Fibroblast of skin of left biceps (primary cell): ENCODE data around the gene POLK.
A peak's percentile ranks its signal among the peaks of the same experiment; 100 is the strongest.

Experiments
- DNase-seq, 2 experiments: peaks; one replicate each; pipeline ENCODE4 v3.0.0-alpha.2; 2013; ENCODE audit warnings: low read depth in 2 of 2

Gene POLK

DNA sequence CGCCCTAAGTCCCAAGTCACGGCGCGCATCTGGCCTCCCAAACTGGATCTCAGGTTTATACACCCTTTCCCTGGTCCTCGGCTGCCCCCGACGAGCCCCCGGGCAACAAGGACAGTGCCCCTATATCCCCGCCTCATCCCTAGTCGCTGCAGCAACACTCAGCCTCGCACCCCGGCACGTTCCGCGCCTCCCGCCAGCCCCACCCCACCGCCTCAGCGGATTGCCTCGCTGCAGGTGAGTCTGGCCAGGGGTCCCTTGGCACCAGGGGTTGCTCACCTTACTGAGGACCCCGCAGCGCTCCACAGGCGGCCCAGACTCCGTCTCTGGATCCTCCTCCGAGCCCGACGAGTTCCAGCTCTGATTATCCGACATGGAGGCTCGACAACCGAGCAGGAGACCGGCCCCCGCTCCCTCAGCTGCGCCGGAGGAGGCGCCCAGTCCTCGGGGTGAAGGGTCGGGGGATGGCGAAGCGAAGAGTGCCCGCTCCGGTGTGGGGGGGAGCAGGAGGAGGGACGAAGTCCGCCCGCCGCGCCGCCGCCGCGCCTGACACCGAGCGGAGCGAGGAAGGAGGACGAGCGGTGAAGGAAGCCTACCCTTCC is 756 bp upstream of the POLK start:
- no peak for DNase-seq

DNA sequence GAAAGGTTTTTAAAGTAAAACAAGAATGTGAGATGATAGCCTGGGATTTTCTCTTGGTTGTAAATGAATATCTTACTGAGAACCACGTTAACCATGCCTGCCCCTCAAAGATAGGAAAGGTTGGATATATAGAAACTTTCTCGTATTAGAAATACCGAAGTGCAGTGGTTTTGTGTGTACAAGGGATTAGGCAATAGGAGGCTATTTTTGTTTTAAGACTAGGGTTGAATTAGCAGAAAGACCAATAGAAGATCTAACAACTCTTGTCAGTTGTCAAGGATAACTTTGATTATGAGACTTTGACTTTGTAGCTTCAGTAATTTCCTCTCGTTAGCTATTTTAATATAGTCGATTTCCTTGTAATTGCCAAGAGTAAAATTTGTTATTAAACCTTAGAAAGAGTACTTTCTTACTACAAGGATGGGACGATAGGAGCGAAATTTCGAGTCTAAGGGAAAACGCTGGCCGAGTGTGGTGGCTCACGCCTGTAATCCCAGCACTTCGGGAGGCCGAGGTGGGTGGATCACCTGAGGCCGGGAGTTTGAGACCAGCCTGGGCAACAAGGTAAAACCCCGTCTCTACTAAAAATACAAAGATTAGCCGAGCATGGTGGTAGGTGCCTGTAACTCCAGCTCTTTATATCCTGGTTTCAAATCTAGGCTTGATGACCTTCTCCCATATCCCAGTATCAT is 838 bp downstream of the POLK start:
- DNase-seq: no peak

DNA sequence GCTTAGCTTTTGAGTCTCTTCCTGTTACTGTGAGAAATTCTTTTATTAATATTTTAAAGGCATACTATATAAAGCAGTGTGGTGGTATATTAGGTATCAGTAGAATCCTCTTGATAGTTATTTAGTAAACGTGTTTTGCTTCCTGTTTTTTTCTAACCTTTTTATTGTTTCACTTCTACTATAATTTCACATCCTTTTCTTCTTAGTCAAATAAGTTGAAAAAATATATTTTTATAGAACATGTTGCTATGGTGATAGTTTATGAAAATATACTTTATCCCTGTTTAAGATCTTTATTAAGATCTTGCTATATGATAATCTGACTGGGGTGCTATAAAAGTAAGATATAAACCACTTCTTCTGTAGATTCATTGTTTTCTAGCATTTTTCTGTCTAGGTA is 2.1 kb downstream of the POLK start:
- DNase-seq: no peak

DNA sequence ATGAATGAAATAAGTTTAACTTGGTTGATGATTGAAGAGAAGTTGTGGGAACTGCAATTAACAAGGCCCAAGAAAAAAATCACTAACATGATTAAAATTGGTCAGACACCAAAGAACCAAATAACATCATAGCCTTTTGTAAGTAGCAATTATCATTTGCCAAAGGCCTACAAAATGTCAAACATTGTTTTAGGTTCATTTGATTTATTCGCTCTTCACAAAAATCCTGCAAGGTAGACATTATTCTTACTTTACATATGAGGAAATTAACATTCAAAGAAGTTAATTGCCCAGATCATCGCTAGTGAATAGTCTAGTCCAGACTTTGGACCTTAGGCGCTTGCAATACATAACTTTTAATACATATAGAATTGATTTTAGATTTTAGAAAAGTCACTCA is 2.6 kb downstream of the POLK start:
- DNase-seq: no peak

DNA sequence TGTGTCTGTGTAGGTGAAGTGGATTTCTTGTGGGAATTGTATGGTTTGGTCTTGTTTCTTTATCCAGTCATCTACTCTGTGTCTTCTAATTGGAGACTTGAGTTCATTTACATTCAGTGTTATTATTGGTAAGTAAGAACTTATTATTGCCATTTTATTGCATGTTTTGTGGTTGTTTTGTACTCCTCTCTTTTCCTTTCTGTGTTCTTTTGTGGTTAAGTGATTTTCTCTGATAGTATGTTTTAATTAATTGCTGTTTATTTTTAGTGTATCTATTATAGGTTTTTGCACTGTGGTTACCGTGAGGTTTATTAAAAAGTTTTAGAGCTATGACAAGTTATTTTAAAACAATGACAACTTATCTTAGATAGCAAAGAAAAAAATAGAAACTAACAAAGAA is 8.1 kb downstream of the POLK start:
- DNase-seq: no peak

DNA sequence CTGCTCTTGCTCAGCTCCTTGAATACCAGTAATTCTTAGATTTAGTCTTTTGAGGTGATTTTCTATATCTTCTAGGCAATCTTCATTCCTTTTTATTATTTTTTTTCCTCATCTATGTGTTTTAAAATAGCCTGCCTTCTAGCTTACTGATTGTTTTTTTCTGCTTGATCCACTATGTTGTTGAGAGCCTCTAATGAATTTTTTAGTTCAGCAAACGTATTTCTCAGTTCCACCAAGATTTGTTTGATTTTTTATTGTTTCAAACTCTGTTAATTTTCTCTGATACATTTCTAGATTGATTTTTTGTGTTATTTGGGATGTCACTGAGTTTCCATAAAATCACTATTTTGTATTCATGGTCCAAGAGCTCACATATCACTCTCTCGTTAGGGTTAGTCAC is 9.5 kb downstream of the POLK start:
- no peak for DNase-seq

DNA sequence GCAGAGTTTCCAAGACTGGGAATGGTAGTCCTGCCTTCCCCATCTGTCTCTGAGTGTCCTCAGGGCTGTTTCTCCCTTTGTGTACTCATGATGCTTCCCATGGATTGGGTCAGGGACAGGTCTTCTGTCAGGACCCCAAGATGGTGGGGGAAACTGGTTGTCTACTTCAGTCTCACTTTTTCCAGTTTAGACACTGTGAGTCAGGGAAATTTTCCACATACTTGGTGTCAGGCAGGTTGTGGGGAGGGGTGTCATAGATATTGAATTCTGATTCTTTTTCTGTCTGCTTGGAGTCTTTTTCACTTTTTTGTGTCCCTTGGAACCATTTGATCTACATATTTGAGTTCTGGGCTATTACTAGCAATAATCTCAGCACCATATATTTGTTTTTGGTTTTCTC is 10.3 kb downstream of the POLK start:
- DNase-seq: no peak

DNA sequence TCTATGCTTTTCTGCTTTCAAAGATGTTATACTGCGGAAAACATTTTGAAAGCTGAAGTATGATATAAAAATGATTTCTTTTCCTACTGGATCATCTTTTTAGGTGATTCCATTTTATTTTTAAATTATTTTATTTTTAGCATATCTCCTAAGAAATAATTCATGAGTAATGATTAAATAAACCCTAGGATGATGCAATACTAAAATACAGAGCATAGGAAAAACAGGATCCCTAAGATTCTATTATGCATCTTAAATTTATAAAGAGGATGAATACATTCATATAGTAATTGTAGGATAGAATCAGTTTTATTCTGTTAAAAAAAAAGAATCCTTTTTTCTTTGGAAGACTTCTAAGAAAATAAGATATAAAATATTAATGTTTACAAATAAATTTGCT is 10.9 kb downstream of the POLK start:
- no peak for DNase-seq

DNA sequence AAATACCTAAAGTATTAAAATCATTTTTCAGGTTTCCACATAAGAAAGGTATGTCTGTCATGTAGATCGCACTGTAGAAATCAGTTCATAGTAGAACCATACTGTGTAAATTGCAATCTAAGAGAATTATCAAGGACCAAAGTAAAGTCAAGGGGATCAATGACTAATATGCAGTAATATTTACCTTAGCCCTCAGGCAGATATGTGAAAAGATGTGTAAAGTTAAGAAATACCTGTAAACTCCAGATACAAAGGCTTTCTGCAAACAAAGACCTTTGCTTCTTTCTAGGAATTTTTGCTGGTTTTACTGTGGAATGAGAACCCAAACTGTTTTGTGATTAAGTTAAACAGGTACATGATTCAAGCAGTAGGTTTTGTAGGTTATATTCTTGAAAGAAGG is 11.6 kb downstream of the POLK start:
- DNase-seq: no peak

DNA sequence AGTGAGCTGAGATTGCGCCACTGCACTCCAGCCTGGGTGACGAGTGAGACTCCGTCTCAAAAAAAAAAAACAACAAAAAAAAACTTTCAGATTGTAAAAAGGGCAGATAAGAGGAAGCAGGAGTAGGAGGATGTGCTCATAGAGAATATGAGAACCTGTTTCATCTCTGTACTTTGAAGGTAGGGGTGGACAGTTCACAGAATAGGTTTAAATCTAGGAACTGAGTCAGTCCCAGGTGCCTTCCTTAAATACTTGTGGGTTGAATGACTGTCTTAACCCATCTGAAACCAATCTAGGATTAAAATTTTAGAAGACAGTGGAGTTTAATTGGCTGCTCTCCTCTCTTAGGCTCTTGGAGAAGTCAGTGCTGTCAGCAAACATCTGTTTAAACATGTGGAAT is 12.4 kb downstream of the POLK start:
- DNase-seq: peak in 1 of 2 experiments; percentile 20

DNA sequence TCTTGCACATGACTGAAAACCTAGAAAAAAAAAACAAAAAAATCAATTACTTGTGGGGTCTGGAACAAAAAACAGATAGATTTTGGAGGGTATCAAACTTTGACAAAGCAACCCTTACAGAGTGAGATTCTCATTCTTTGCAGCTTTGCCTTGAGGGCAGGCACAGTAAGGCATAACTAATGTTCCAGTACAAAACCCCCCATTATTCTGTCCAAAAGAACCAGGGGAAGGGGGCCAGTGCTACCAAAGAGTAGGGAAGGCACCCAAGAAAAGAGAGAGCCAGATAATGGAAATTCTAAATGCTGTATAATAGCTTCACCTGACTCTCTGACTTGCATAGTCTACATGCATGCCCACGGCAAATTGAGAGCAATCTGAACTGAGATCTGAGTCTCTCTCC is 12.9 kb downstream of the POLK start:
- no peak for DNase-seq

DNA sequence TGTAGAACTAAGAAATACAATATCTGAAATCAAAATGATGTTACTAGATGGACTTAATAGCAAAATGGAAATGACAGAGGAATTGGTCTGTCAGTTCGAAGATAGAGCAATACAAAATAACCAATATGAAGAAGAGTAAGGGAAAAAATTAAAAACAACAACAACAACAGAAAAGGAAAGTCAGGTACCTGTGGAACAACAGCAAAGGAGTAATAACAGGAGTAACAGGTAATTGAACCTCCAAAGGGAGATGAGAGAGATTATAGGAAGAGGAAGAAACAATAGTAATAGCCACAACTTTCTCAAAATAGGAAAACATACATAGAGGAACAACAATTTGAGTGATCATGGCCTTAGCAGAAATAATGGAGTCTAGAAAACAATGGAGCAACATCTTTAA is 13.7 kb downstream of the POLK start:
- no peak for DNase-seq

DNA sequence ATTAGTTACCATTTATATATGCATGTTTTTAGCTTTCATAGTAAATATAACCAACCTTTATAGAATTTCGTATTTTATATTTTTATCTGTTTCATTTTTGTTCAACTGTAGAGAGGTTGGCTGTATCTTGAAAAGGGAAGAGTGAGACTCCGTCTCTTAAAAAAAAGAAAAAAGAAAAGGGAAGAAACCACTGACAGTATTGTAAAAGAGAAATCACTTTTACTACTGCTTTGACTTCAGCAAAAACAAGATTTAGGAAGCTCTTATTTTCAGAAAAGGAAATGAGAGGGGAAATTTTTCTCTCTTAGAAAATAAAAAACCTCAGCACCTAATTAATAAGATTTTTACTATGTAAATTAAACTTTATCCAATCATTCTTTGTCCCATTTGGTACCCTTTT is 14.4 kb downstream of the POLK start:
- DNase-seq: no peak

DNA sequence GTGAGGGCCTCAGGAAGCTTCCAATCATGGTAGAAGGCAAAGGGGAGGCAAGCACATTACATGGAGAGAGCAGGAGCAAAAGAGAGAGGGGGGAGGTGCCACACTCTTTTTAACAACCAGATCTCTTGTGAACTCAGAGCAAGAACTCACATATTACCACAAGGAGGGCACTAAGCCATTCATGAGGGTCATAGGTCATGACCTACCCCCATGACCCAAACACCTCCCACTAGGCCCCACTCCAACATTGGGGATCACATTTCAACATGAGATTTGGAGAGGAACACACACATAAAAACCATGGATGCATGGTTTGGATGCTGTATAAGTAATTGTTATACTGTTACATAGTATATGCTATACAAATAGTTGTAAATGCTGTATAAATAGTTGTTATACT is 17.5 kb downstream of the POLK start:
- no peak for DNase-seq

DNA sequence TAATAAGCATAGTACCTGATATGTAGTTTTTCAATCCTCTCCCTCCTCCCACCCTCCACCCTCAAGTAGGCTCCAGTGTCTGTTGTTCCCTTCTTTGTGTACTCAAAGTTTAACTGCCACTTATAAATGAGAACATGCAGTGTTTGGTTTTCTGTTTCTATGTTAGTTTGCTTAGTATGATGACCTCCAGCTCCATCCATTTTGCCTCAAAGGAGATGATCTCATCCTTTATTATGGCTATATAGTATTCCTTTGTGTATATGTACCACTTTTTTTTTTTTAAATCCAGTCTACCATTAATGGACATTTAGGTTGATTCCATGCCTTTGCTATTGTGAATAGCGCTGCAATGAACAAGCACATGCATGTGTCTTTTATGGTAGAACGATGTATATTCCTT is 20.5 kb downstream of the POLK start:
- DNase-seq: no peak

DNA sequence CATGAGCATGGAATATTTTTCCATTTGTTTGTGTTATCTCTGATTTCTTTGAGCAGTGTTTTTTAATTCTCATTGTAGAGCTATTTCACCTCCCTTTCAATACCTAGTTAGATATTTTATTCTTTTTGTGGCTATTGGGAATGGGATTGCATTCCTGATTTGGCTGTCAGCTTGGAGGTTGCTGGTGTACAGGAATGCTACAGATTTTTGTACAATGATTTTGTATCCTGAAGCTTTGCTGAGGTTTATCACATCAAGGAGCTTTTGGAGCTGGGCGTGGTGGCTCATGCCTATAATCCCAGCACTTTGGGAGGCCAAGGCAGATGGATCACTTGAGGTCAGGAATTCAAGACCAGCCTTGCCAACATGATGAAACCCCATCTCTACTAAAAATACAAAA is 22.0 kb downstream of the POLK start:
- peak; percentile 51 to 61 for DNase-seq

DNA sequence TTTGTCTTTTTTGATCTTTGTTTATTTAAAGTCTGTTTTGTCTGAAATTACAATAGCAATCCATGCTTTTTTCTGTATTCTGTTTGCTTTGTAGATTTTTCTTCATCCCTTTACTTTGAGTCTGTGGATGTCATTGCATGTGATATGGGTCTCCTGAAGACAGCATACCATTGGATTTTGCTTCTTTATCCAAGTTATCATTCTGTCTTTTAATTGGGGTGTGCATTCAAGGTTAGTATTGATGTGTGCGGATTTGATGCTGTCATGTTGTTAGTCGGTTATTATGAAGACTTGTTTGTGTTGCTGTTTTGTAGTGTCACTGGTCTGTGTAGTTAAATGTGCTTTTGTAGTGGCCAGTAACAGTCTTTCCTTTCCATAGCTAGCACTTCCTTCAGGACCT is 23.0 kb downstream of the POLK start:
- no peak for DNase-seq

DNA sequence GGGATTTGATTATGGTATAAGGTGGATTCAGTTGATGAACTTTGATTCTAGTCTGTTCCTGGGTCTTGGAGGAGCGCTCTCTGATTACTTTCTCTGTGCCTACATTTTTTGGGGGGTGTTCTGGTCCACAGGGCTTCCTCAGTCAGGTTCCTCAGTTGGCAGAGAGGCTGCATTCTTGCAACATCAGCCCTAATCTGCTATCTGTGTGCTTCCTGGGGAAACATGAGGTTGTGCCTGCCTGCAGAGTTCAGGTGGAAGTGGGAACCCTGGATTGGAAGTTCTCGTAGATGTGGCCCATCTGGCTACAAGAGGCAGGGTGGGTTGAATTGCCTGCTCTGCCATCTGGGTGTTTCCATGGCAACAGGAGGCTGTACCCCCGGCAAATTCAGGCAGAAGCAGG is 24.5 kb downstream of the POLK start:
- DNase-seq: no peak

DNA sequence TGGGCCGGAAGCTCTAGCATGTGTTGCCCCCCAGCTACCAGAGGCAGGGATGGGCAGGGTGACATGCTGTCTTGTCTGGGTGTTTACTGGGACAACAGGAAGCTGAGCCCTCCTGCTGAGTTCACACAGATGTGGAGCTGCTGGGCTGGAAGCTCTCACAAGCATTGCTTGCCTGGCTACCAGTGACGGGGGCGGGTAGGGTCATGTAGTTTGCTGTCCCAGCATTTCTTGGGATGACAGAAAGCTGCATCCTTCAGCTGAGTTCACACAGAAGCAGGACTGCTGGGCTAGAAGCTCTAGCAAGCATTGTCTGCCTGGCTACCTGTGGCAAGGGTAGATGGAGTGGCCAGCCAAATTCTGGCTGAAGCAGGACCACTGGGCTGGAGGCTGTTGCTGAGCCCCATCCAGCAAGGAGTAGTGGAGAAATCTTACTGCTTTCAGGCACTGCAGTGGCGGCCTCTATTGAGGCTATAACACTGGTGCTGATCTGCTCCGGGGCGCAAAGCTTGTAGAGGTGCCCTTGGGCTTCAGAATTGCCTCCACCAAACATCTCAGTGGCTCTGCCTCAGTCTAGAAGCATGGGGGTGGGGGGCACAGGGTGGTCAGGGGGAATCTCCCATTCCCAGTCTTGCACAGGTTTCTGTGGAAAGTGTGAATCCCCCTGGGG is 25.1 kb downstream of the POLK start:
- no peak for DNase-seq

DNA sequence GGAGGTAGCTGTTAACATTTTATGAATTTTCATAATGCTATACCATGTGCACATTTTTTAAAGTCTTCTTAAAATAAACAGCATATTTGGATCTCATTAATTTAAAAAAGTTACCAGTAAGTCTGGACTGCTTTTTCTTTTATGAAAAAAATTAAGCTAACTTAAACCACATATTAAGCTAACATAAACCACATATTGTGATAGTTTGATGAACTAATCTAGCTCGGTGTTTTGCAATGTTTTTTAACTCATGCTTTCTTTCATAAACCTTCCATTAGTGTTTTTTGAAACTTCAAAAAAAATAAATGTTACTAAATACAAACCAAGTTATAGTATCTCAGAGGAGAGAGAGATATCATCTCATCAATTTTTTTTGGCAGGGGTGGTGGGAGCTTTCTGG is 26.5 kb downstream of the POLK start:
- DNase-seq: no peak

DNA sequence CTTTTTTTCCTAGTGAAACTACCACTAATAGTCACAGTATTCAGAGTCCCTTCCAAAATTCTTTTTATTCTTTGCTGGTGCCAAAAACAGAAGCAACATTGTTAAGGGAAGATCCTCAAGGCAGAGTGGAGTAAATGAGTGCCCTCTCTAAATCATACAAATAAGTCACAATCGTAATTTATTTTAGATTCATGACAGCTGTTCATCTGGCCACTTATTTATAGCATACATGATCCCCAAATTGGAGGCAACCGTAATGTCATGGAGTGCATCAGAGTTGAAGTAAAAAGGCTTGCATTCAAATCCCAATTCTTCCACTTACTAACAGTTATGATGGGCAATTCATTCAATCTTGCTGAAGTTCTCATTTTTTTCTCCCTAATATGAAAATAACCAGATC is 33.4 kb downstream of the POLK start:
- no peak for DNase-seq

DNA sequence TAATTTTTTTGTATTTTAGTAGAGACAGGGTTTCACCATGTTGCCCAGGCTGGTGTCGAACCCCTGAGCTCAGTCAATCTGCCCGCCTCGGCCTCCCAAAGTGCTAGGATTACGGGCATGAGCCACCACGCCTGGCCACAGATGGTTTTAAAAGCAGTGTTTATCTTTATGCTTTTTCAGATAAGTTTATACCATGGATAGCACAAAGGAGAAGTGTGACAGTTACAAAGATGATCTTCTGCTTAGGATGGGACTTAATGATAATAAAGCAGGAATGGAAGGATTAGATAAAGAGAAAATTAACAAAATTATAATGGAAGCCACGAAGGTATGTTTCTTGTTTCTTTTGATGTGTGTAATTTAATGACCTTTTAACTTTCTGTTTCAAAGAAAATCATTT is 35.1 kb downstream of the POLK start:
- no peak for DNase-seq

DNA sequence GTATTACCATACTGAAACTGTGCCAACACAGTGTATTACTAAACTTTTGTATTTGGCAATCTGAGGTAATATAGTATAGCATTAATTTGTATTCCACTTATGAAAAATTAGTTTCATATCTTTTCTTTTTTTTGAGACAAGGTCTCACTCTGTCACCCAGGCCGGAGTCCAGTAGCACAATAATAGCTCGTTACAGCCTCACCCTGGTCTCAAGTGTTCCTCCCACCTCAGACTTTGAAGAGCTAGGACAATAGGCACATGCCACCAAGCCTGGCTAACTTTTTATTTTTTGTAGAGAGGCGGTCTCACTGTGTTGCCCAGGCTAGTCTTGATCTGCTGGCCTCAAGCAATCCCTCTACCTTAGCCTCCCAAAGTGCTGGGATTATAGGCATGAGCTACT is 36.1 kb downstream of the POLK start:
- DNase-seq: no peak

DNA sequence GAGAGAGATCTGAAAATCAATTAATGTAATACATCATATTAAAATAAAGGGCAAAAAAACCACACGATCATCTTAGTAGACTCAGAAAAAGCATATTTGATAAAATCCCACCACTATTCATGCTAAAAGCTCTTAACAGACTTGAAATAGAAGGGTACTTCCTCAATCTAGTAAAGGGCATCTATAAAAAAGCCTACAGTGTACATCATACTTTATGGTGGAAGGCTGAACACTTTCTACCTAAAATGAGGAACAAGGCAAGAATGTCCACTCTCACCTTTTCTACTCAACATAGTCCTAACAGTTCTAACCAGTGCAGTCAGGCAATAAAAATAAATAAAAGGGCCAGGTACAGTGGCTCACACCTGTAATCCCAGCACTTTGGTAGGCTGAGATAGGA is 38.9 kb downstream of the POLK start:
- no peak for DNase-seq
